Transverse colon (tissue), 4 donors: ENCODE results near the gene MAN2A1.

ENCODE experiments used
- CTCF ChIP-seq, 5 experiments: fragments of 200-600 bp in 3 of 5; fragments of 450-650 bp in 2 of 5; sonication (generic) in 3 of 5; IDR thresholded peaks; 1 replicate in 2 of 5; 2 replicates in 3 of 5; pipeline ENCODE4 v1.5.1; 2016 to 2017; ENCODE audit warnings: antibody characterized with exemption in 5 of 5, inconsistent platforms in 3 of 5, mild to moderate bottlenecking in 2 of 5, moderate library complexity in 1 of 5
- POLR2AphosphoS5 ChIP-seq, 3 donors: sonication (generic); formaldehyde crosslinking; IDR thresholded peaks; one replicate each; pipeline ENCODE4 v1.6.1; 2016; ENCODE audit warnings: antibody characterized with exemption in 3 of 3

- TF ChIP-seq CTCF (IDR thresholded peaks at IDR 0.05) (no peak), POLR2AphosphoS5 (IDR thresholded peaks at IDR 0.05) (no peak)
Measured at GRCh38 chr5:109823597-109823996, 133.9 kb downstream of the MAN2A1 start.
